Measurements from ENCODE around the gene METTL2B.

DNA sequence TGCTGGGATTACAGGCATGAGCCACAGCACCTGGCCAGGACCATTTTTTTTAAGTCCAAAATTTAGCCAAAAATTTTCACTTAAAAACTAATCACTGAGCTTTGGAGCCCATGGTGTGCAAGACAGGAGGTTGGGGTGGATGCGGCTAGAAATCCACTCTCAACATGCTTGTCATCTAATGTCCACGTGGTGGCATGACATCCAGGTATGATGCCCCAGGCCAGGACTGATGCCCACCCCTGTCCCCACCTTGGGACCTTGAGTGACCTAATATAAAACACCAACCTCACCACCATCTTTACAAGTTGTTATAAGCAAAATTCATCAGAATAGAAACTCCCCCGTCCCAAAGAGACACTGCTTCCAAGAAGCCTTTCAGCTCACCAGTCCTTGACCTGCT is 46.3 kb upstream of the METTL2B start:
- TF ChIP-seq, protein P1, sequence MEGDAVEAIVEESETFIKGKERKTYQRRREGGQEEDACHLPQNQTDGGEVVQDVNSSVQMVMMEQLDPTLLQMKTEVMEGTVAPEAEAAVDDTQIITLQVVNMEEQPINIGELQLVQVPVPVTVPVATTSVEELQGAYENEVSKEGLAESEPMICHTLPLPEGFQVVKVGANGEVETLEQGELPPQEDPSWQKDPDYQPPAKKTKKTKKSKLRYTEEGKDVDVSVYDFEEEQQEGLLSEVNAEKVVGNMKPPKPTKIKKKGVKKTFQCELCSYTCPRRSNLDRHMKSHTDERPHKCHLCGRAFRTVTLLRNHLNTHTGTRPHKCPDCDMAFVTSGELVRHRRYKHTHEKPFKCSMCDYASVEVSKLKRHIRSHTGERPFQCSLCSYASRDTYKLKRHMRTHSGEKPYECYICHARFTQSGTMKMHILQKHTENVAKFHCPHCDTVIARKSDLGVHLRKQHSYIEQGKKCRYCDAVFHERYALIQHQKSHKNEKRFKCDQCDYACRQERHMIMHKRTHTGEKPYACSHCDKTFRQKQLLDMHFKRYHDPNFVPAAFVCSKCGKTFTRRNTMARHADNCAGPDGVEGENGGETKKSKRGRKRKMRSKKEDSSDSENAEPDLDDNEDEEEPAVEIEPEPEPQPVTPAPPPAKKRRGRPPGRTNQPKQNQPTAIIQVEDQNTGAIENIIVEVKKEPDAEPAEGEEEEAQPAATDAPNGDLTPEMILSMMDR (IDR thresholded peaks at IDR 0.05), result no peak
- TF ChIP-seq EP300 (IDR thresholded peaks at IDR 0.05) (no peak), POLR2A (IDR thresholded peaks at IDR 0.05) (no peak)

Measured in ovary (tissue), 3 donors.